Posterior cingulate gyrus (tissue), 11 donors: ENCODE results near the gene CAPNS1.
A peak's percentile ranks its signal among the peaks of the same experiment; 100 is the strongest.
"Not testable (repeated sequence)": the region's sequence is repeated elsewhere in the genome, so short reads cannot be mapped to it uniquely, and the experiment has no call there.

Source experiments
- DNase-seq, 10 donors: peaks; one replicate each; pipeline versions ENCODE4 v3.0.0 to v3.0.0-alpha.2; 2020 to 2021; ENCODE audit warnings: mixed read lengths in 3 of 10
- intact Hi-C: fragments of 100-400 bp; cut with DNase I; formaldehyde crosslinking; loops from one replicate; pipeline ENCODE4 v1.15.1; 2023

The CAPNS1 gene

GRCh38 chr19:36142496-36142895 is 2.6 kb downstream of the CAPNS1 start:
- intact Hi-C loops = no loop called here
- peak in 1 of 10 donors; percentile 41 for DNase-seq

GRCh38 chr19:36144624-36145023 is 4.8 kb downstream of the CAPNS1 start:
- peak in 1 of 10 donors; percentile 35 for DNase-seq
- intact Hi-C loops = no loop called here

GRCh38 chr19:36149673-36150406 is 10.0 kb downstream of the CAPNS1 start:
- DNase-seq = peak in 2 of 10 donors; percentile 63 to 64
- intact Hi-C loops = no loop called here

GRCh38 chr19:36150586-36150985 is 10.7 kb downstream of the CAPNS1 start:
- intact Hi-C loops = no loop called here
- peak in 2 of 10 donors; percentile 54 to 67 for DNase-seq

GRCh38 chr19:36151144-36152018 is 11.5 kb downstream of the CAPNS1 start:
- intact Hi-C loops = no loop called here
- peak in 4 of 10 donors; percentile 28 to 88 (median 76) for DNase-seq

GRCh38 chr19:36152019-36152351 is 12.1 kb downstream of the CAPNS1 start:
- peak in 2 of 10 donors; percentile 66 to 80 for DNase-seq
- intact Hi-C loops = no loop called here

- intact Hi-C loops = no loop called here
- DNase-seq = peak in 9 of 10 donors; percentile 36 to 93 (median 49)
Measured at GRCh38 chr19:36152352-36153091, 12.7 kb downstream of the CAPNS1 start, which contains the start of gene COX7A1. TSS of gene COX7A1 (minus strand) at chr19:36152447. CDS start at chr19:36152407, 40 bp downstream.

GRCh38 chr19:36153126-36153525 is 13.3 kb downstream of the CAPNS1 start:
- peak in 2 of 10 donors; percentile 55 to 67 for DNase-seq
- intact Hi-C loops = no loop called here

GRCh38 chr19:36160821-36161596 is 21.1 kb downstream of the CAPNS1 start:
- peak in 2 of 10 donors; percentile 7 to 44 for DNase-seq
- intact Hi-C loops = no loop called here

- intact Hi-C loops = no loop called here
Measured at GRCh38 chr19:36163813-36164212, 23.9 kb downstream of the CAPNS1 start.

GRCh38 chr19:36169084-36169760 is 29.4 kb downstream of the CAPNS1 start:
- DNase-seq = peak in 1 of 10 donors; percentile 22
- intact Hi-C loops = no loop called here

More at GRCh38 chr19:36163813-36164212, 23.9 kb downstream of the CAPNS1 start:
- peak in 1 of 10 donors; percentile 28 for DNase-seq

GRCh38 chr19:36172852-36173251 is 33.0 kb downstream of the CAPNS1 start:
- DNase-seq = peak in 2 of 10 donors; percentile 48 to 62
- intact Hi-C loops = loop anchor here (10.0 kb wide), 1 partner anchor 218 kb away; no protein-coding TSS in a partner anchor

- peak in 2 of 10 donors; percentile 2 to 29 for DNase-seq
- intact Hi-C loops = loop anchor here (10.0 kb wide), 1 partner anchor 219 kb away; no protein-coding TSS in a partner anchor
Measured at GRCh38 chr19:36173846-36174245, 34.0 kb downstream of the CAPNS1 start.

GRCh38 chr19:36179077-36179476 is 39.2 kb downstream of the CAPNS1 start:
- peak in 1 of 10 donors; percentile 5 for DNase-seq
- intact Hi-C loops = loop anchor here (10.0 kb wide), 1 partner anchor 224 kb away; no protein-coding TSS in a partner anchor

- peak in 1 of 10 donors; percentile 8 for DNase-seq
- intact Hi-C loops = no loop called here
Measured at GRCh38 chr19:36182612-36183244, 42.9 kb downstream of the CAPNS1 start.

GRCh38 chr19:36183245-36183628 is 43.4 kb downstream of the CAPNS1 start:
- intact Hi-C loops = no loop called here
- no peak for DNase-seq

- DNase-seq = peak in 1 of 10 donors; percentile 53
- intact Hi-C loops = not testable (repeated sequence)
Measured at GRCh38 chr19:36186722-36187121, 46.9 kb downstream of the CAPNS1 start.

GRCh38 chr19:36196249-36196648 is 56.4 kb downstream of the CAPNS1 start:
- intact Hi-C loops = no loop called here
- DNase-seq = no peak
